NOMO-1 (cell line): ENCODE results near the gene MAP3K9.
A peak's percentile ranks its signal among the peaks of the same experiment; 100 is the strongest.

ENCODE experiments used
- DNase-seq, 2 experiments: peaks; one replicate each; lab custom pipeline; 2025; ENCODE audit not compliant: unreplicated experiment in 2 of 2; lab: John Stamatoyannopoulos, UW

Gene MAP3K9

GRCh38 chr14:70788898-70789297, 20.4 kb downstream of the MAP3K9 start:
- no peak for DNase-seq

GRCh38 chr14:70785556-70785955, 23.8 kb downstream of the MAP3K9 start:
- no peak for DNase-seq

- no peak for DNase-seq
These were observed 24.4 kb downstream of the MAP3K9 start for GRCh38 chr14:70784886-70785285.

- DNase-seq: peak in 1 of 2 experiments; percentile 5
These were observed 27.0 kb downstream of the MAP3K9 start for GRCh38 chr14:70782361-70782760.

- peak; percentile 59 to 88 for DNase-seq
These were observed 28.8 kb downstream of the MAP3K9 start for GRCh38 chr14:70780396-70781075.

GRCh38 chr14:70779667-70780066, 29.6 kb downstream of the MAP3K9 start:
- DNase-seq: no peak

- DNase-seq: no peak
These were observed 33.1 kb downstream of the MAP3K9 start for GRCh38 chr14:70776197-70776596.

- no peak for DNase-seq
These were observed 36.0 kb downstream of the MAP3K9 start for GRCh38 chr14:70773182-70773862.

- no peak for DNase-seq
These were observed 37.5 kb downstream of the MAP3K9 start for GRCh38 chr14:70771781-70772212.

- DNase-seq: no peak
These were observed 38.8 kb downstream of the MAP3K9 start for GRCh38 chr14:70770490-70770889.

- no peak for DNase-seq
These were observed 49.9 kb downstream of the MAP3K9 start for GRCh38 chr14:70759398-70759797.

- DNase-seq: no peak
These were observed 53.7 kb downstream of the MAP3K9 start for GRCh38 chr14:70755655-70756054.

- no peak for DNase-seq
These were observed 54.3 kb downstream of the MAP3K9 start for GRCh38 chr14:70754991-70755390.

- no peak for DNase-seq
These were observed 55.8 kb downstream of the MAP3K9 start for GRCh38 chr14:70753518-70753953.

GRCh38 chr14:70748422-70748821, 60.9 kb downstream of the MAP3K9 start:
- DNase-seq: no peak

GRCh38 chr14:70744641-70745040, 64.7 kb downstream of the MAP3K9 start:
- no peak for DNase-seq

- DNase-seq: no peak
These were observed 67.0 kb downstream of the MAP3K9 start for GRCh38 chr14:70742316-70742715.

GRCh38 chr14:70741482-70741881, 67.8 kb downstream of the MAP3K9 start:
- no peak for DNase-seq

GRCh38 chr14:70735043-70735442, 74.3 kb downstream of the MAP3K9 start:
- no peak for DNase-seq

- DNase-seq: no peak
These were observed 77.7 kb downstream of the MAP3K9 start for GRCh38 chr14:70731447-70732239.

- no peak for DNase-seq
These were observed 78.9 kb downstream of the MAP3K9 start for GRCh38 chr14:70730393-70730792.
